HepG2 (cell line): ENCODE data around the gene PTH1R. TPM values are rescaled to one million over a fixed set of nuclear protein-coding genes. Genes with fewer than 3 reads are reported as not detected.

ENCODE experiments used
- ATAC-seq: fragments of 200-7000 bp; cut with Tn5 transposase; 3 replicates; pipeline ENCODE4 v1.9.1; 2020; ENCODE audit warnings: mild to moderate bottlenecking, moderate library complexity
- BruUV-seq: library from RNA; stranded (reverse); fragments of 400-500 nt; replicated peaks from 2 replicates; lab custom pipeline; 2021; lab: Mats Ljungman, UMichigan
- CTCF ChIA-PET: fragments of 300-600 bp; formaldehyde crosslinking; extraction: SDS; loops from one replicate; lab custom pipeline; 2021; ENCODE audit warnings: low total read pairs, inconsistent platforms, low intra/inter-chr PET ratio; lab: Yijun Ruan, JAX
- POLR2A ChIA-PET: fragments of 350-600 bp; sonication (Branson Sonifier 250); formaldehyde crosslinking; loops from one replicate; lab custom pipeline; 2020; ENCODE audit warnings: antibody characterized with exemption, inconsistent platforms; lab: Yijun Ruan, JAX
- DNase-seq: peaks from one replicate; pipeline ENCODE4 v3.0.0-alpha.2; 2015; ENCODE audit warnings: low spot score
- FAIRE-seq: peaks from 3 replicates; lab custom pipeline; 2011; peaks lifted over from hg19 to GRCh38; lab: Jason Lieb, UNC
- H2AFZ ChIP-seq: one replicate; pipeline ENCODE4 v1.6.1; 2011; ENCODE audit warnings: low read length, inconsistent platforms
- H3K27ac ChIP-seq: fragments of 300-600 bp; 3 replicates; pipeline ENCODE4 v1.8.0; 2011; ENCODE audit warnings: mixed run types, mild to moderate bottlenecking, mixed read lengths, low read length, inconsistent platforms; ENCODE audit not compliant: insufficient read depth; ENCODE audit errors: extremely low read length
- H3K27me3 ChIP-seq, 2 experiments: fragments of 200-600 bp in 1 of 2; 2 replicates in 1 of 2; 3 replicates in 1 of 2; pipeline versions ENCODE4 v1.6.0 to v1.8.0; 2011; ENCODE audit warnings: low read length in 2 of 2, mild to moderate bottlenecking in 2 of 2, moderate library complexity in 2 of 2, inconsistent platforms in 1 of 2; ENCODE audit not compliant: insufficient read depth in 2 of 2, control insufficient read depth in 1 of 2
- H3K36me3 ChIP-seq, 2 experiments: fragments of 200-600 bp in 1 of 2; replicated peaks in 1 of 2; 2 replicates in 1 of 2; 3 replicates in 1 of 2; pipeline versions ENCODE4 v1.5.1 to v1.8.0; 2011; ENCODE audit warnings: low read length in 2 of 2, inconsistent platforms in 1 of 2; ENCODE audit not compliant: insufficient read depth in 2 of 2, control insufficient read depth in 1 of 2
- H3K4me1 ChIP-seq: 2 replicates; pipeline ENCODE4 v1.5.1; 2012; ENCODE audit warnings: low read length, inconsistent platforms; ENCODE audit not compliant: insufficient read depth
- H3K4me2 ChIP-seq: 2 replicates; pipeline ENCODE4 v1.6.0; 2011; ENCODE audit warnings: low read depth, low read length, inconsistent platforms
- H3K4me3 ChIP-seq, 3 experiments: fragments of 200-600 bp in 1 of 3; sonication (generic), shearing (Covaris generic) in 1 of 3; replicated peaks in 1 of 3; 2 replicates each; pipeline ENCODE4 v1.5.1; 2011 to 2016; ENCODE audit warnings: low read length in 3 of 3, inconsistent platforms in 2 of 3, low read depth in 2 of 3, mild to moderate bottlenecking in 2 of 3, control low read depth in 1 of 3, mixed read lengths in 1 of 3; ENCODE audit not compliant: insufficient read depth in 1 of 3
- H3K79me2 ChIP-seq: one replicate; pipeline ENCODE4 v1.6.1; 2011; ENCODE audit warnings: low read length, inconsistent platforms; ENCODE audit not compliant: insufficient read depth
- H3K9ac ChIP-seq: 2 replicates; pipeline ENCODE4 v1.6.0; 2011; ENCODE audit warnings: mild to moderate bottlenecking, low read depth, low read length, inconsistent platforms; ENCODE audit not compliant: insufficient read depth
- H3K9me3 ChIP-seq: 2 replicates; pipeline ENCODE4 v1.5.1; 2012; ENCODE audit warnings: mild to moderate bottlenecking, low read length
- H4K20me1 ChIP-seq: 2 replicates; pipeline ENCODE4 v1.6.0; 2011; ENCODE audit warnings: inconsistent platforms, mild to moderate bottlenecking, low read length, moderate library complexity; ENCODE audit not compliant: insufficient read depth
- ARNTL ChIP-seq: sonication (generic); formaldehyde crosslinking; IDR thresholded peaks from 2 replicates; pipeline ENCODE4 v1.4.0; 2020; ENCODE audit warnings: mild to moderate bottlenecking, missing genetic modification reagents
- CTCF ChIP-seq: sonication (generic); formaldehyde crosslinking; IDR thresholded peaks from 2 replicates; pipeline ENCODE4 v1.5.0; 2020; ENCODE audit warnings: mild to moderate bottlenecking, missing genetic modification reagents, moderate library complexity
- FOSL2 ChIP-seq: sonication (generic); formaldehyde crosslinking; IDR thresholded peaks from 2 replicates; pipeline ENCODE4 v1.4.0; 2020; ENCODE audit warnings: missing genetic modification reagents
- HNF4A ChIP-seq: sonication (generic); formaldehyde crosslinking; IDR thresholded peaks from 2 replicates; pipeline ENCODE4 v1.4.0; 2020; ENCODE audit warnings: missing genetic modification reagents
- HNF4G ChIP-seq, 2 experiments: sonication (generic) in 1 of 2; formaldehyde crosslinking in 1 of 2; IDR thresholded peaks; 2 replicates each; pipeline versions ENCODE4 v1.4.0 to v1.6.1; 2011 to 2020; ENCODE audit warnings: borderline replicate concordance in 2 of 2, low read depth in 2 of 2, mild to moderate bottlenecking in 2 of 2, low read length in 1 of 2, missing genetic modification reagents in 1 of 2, moderate library complexity in 1 of 2
- RAD21 ChIP-seq: fragments of 450-650 bp; formaldehyde crosslinking; IDR thresholded peaks from 2 replicates; pipeline ENCODE4 v1.5.0; 2020; ENCODE audit warnings: mild to moderate bottlenecking
- SMAD3 ChIP-seq: sonication (generic); formaldehyde crosslinking; IDR thresholded peaks from 2 replicates; pipeline ENCODE4 v1.4.0; 2020; ENCODE audit warnings: missing genetic modification reagents
- SMC3 ChIP-seq: IDR thresholded peaks from 2 replicates; pipeline ENCODE4 v1.6.1; 2011; ENCODE audit warnings: low read length, improper control_type of control experiment
- STAG1 ChIP-seq: sonication (generic); formaldehyde crosslinking; IDR thresholded peaks from 2 replicates; pipeline ENCODE4 v1.4.0; 2020; ENCODE audit warnings: missing genetic modification reagents
- TAF15 ChIP-seq: fragments of 200-400 bp; formaldehyde crosslinking; IDR thresholded peaks from one replicate; pipeline ENCODE4 v1.6.1; 2018; ENCODE audit warnings: mild to moderate bottlenecking, low read depth, low read length; ENCODE audit not compliant: poor library complexity, severe bottlenecking
- U2AF1 ChIP-seq: fragments of 200-400 bp; formaldehyde crosslinking; optimal IDR thresholded peaks from 2 replicates; pipeline ENCODE3; 2017; ENCODE audit warnings: mild to moderate bottlenecking, low read depth, low read length
- ZBTB39 ChIP-seq: sonication (generic); formaldehyde crosslinking; IDR thresholded peaks from 2 replicates; pipeline ENCODE4 v1.5.0; 2020; ENCODE audit warnings: missing genetic modification reagents
- ZNF672 ChIP-seq: sonication (generic); formaldehyde crosslinking; IDR thresholded peaks from 2 replicates; pipeline ENCODE4 v1.8.1; 2022; ENCODE audit warnings: missing genetic modification reagents
- WGBS: methylation state at CpG from one replicate; pipeline ENCODE4 v1.1.6; 2017; ENCODE audit warnings: low lambda C conversion rate; 5-methylcytosine and 5-hydroxymethylcytosine counted together
- in situ Hi-C: cut with HindIII; loops from 2 replicates; pipeline ENCODE4 v1.10.0; 2017; ENCODE audit warnings: low pct_unique_long_range_greater_than_20kb; ENCODE audit not compliant: extremely low pct_ligation_motif_present
- intact Hi-C: fragments of 100-400 bp; cut with micrococcal nuclease; formaldehyde crosslinking; loops from one replicate; pipeline ENCODE4 v1.10.0; 2022; ENCODE audit not compliant: unreplicated experiment
- polyA plus RNA-seq, 8 experiments: library from polyadenylated mRNA; depleted of rRNA in 3 of 8; stranded (reverse) in 7 of 8; unstranded in 1 of 8; fragments of >200 nt; fragmentation: Illumina TruSeq in 4 of 8; extraction: Trizol in 4 of 8; gene quantifications; 2 replicates each; pipeline versions ENCODE4 v1.2.1 to v1.2.3, GENCODE V29; 2011 to 2016; ENCODE audit warnings: low read depth in 4 of 8, missing spikeins in 1 of 8, mixed read lengths in 1 of 8; ENCODE audit not compliant: insufficient read depth in 1 of 8
- total RNA-seq, 5 experiments: library from RNA; depleted of rRNA; stranded (reverse); fragments of >200 nt; fragmentation: Illumina TruSeq; extraction: Trizol; gene quantifications; 2 replicates each; pipeline ENCODE4 v1.2.3, GENCODE V29; 2016; ENCODE audit warnings: low read depth in 1 of 5

The PTH1R gene
- total and polyA plus RNA-seq, 2 of the 13 experiments (the other 11 are each of a cell fraction or from before 2014, with no cell fraction given): not detected

- Histone ChIP-seq H3K9ac (no peak overlapping the region), H3K27me3 (peaks cover 3 to 14% of the 10 kb centered on the region in 2 experiments; a peak in 3 of 5 replicates), H2AFZ (no peak overlapping the region), H3K79me2 (no peaks in the 10 kb centered on the region), H4K20me1 (no peaks in the 10 kb centered on the region), H3K4me1 (peaks cover 49% of the 10 kb centered on the region), H3K4me3 (no peak overlapping the region), H3K27ac (no peak overlapping the region), H3K4me2 (no peak overlapping the region), H3K36me3 (no peaks in the 10 kb centered on the region), H3K9me3 (no peaks in the 10 kb centered on the region)
- TF ChIP-seq ARNTL (CRISPR knock-in tag) (no peak), FOSL2 (CRISPR knock-in tag) (0 out of 2 replicates have a peak, but pooled peaks have one; percentile 12), TAF15 (no peak), CTCF (CRISPR knock-in tag) (peak; percentile 86), ZBTB39 (CRISPR knock-in tag) (no peak), ZNF672 (CRISPR knock-in tag) (no peak), HNF4G (IDR thresholded peaks at IDR 0.05; ENCODE audit: borderline replicate concordance, low read depth, low read length) (peak; percentile 68; the same call in 1 of the 2 replicates), HNF4G (CRISPR knock-in tag; IDR thresholded peaks at IDR 0.05; ENCODE audit: borderline replicate concordance, low read depth) (no peak), STAG1 (CRISPR knock-in tag) (peak; percentile 77), SMAD3 (CRISPR knock-in tag) (no peak), SMC3 (peak; percentile 76), RAD21 (peak; percentile 60; the same call in 1 of the 2 replicates), U2AF1 (peak; percentile 45), HNF4A (CRISPR knock-in tag) (peak; percentile 39; the same call in 1 of the 2 replicates)
- ATAC-seq: peak; percentile 60
- peak; percentile 39 for DNase-seq
- peak; percentile 52 for FAIRE-seq
- POLR2A ChIA-PET: no interaction called here
- 10% methylated on average over 6 of the region's 15 CpGs for WGBS
- in situ Hi-C loops: loop anchor here (5.0 kb wide), 1 partner anchor 40 kb away; no protein-coding TSS in a partner anchor
- intact Hi-C loops: loop anchor here (1.0 to 2.0 kb wide), 2 partner anchors 28 to 41 kb away; no protein-coding TSS in a partner anchor
- CTCF ChIA-PET: interaction anchor here (1.1 to 3.2 kb wide), 4 partner anchors 28 to 162 kb away, joined by 3 to 18 read pairs (median 9); no protein-coding TSS in a partner anchor
- BruUV-seq: no TSS peak
Measured at GRCh38 chr3:46866720-46867549, 10.6 kb upstream of the PTH1R start.
